ENCODE measurements around the gene LRP5. TPM values are rescaled to one million over a fixed set of nuclear protein-coding genes. Genes with fewer than 3 reads are reported as not detected.

LRP5 gene
- total RNA-seq, 1 donor from 2014 or later = 54.7 TPM

- TF ChIP-seq CTCF (IDR thresholded peaks at IDR 0.05; ENCODE audit: borderline replicate concordance) = no peak
- peak overlapping the region; percentile 17 for H3K27ac ChIP-seq (replicated peaks)
- intact Hi-C loops (cut with micrococcal nuclease) = no loop called here
- no peak overlapping the region for H3K4me3 ChIP-seq
- no peak for DNase-seq
- H3K9me3 ChIP-seq (replicated peaks) = no peaks in the 10 kb centered on the region
- no peaks in the 10 kb centered on the region for H3K27me3 ChIP-seq (ENCODE audit: low read depth)
- H3K4me1 ChIP-seq = peaks cover 88% of the 10 kb centered on the region
- H3K36me3 ChIP-seq = no peaks in the 10 kb centered on the region
Measured at GRCh38 chr11:68340003-68340767, 27.8 kb downstream of the LRP5 start.

- intact Hi-C loops (cut with micrococcal nuclease) = no loop called here
- TF ChIP-seq CTCF (IDR thresholded peaks at IDR 0.05; ENCODE audit: borderline replicate concordance) = no peak
- peaks cover 88% of the 10 kb centered on the region for H3K4me1 ChIP-seq
Measured at GRCh38 chr11:68340784-68341556, 28.6 kb downstream of the LRP5 start.

GRCh38 chr11:68341557-68342458 lies 29.4 kb downstream of the LRP5 start:
- no peak for TF ChIP-seq CTCF (IDR thresholded peaks at IDR 0.05; ENCODE audit: borderline replicate concordance)
- peak overlapping the region; percentile 62 for H3K27ac ChIP-seq (replicated peaks)

More at GRCh38 chr11:68340784-68341556, 28.6 kb downstream of the LRP5 start:
- H3K27ac ChIP-seq (replicated peaks) = peak overlapping the region; percentile 62
- no peak for DNase-seq
- peaks cover 5% of the 10 kb centered on the region for H3K9me3 ChIP-seq (replicated peaks)
- no peak overlapping the region for H3K4me3 ChIP-seq
- no peaks in the 10 kb centered on the region for H3K27me3 ChIP-seq (ENCODE audit: low read depth)
- H3K36me3 ChIP-seq = no peaks in the 10 kb centered on the region

GRCh38 chr11:68342459-68343158 lies 30.2 kb downstream of the LRP5 start:
- TF ChIP-seq CTCF (IDR thresholded peaks at IDR 0.05; ENCODE audit: borderline replicate concordance) = no peak
- Histone ChIP-seq H3K36me3 (no peaks in the 10 kb centered on the region), H3K27ac (replicated peaks) (peak overlapping the region; percentile 62), H3K4me1 (peaks cover 88% of the 10 kb centered on the region), H3K27me3 (ENCODE audit: low read depth) (no peaks in the 10 kb centered on the region), H3K4me3 (no peak overlapping the region), H3K9me3 (replicated peaks) (peaks cover 5% of the 10 kb centered on the region)
- DNase-seq = no peak
- intact Hi-C loops (cut with micrococcal nuclease) = no loop called here

More at GRCh38 chr11:68341557-68342458, 29.4 kb downstream of the LRP5 start:
- DNase-seq = no peak
- Histone ChIP-seq H3K27me3 (ENCODE audit: low read depth) (no peaks in the 10 kb centered on the region), H3K4me1 (peaks cover 88% of the 10 kb centered on the region), H3K36me3 (no peaks in the 10 kb centered on the region), H3K9me3 (replicated peaks) (peaks cover 5% of the 10 kb centered on the region), H3K4me3 (no peak overlapping the region)
- intact Hi-C loops (cut with micrococcal nuclease) = no loop called here

All from left ventricle myocardium inferior (tissue), 1 donor.